Measurements from ENCODE around the gene IER2. TPM values are rescaled to one million over a fixed set of nuclear protein-coding genes. Genes with fewer than 3 reads are reported as not detected.
A peak's percentile ranks its signal among the peaks of the same experiment; 100 is the strongest.

IER2 gene
- total and polyA plus RNA-seq, 12 donors, result 7.4 to 121 (median 61.8) TPM

DNA sequence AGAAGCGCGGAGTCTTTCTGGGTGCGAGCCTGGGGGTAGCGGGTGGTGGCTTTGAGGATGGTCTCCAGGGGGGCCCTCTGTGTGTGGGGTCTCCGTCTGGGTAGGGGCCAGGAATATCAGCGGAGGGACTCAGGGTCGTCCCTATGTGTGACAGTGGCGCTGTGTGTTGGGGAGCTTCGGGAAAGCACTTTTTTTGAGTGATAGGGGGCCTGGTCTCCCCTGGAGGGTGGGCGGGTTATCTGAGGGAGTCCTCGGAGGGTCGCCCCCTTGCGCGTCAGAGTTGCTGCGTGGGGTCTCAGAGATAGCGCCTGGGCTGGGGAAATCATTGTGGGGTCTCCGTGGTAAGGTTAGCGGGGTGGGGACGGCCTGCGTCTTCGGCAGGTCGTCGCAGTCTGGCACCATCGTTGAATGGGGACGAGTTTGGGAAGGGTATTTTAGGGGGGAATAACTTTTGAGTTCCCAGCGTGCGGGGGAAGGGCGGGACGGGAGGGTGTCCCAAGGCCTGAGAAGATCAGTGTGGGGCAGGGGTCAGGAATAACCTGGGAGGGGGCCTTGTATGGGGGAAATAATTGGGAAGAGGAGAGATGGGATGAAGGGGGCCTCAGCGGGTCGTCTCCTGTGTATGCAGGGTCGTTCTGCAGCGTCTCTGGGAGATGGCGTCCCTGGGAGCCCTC is 857 bp downstream of the IER2 start:
- DNase-seq, result peak; percentile 44 to 77 (median 58)
- no peaks in the 10 kb centered on the region for H3K36me3 ChIP-seq (replicated peaks in 1 of 2)
- H3K27me3 ChIP-seq, result no peaks in the 10 kb centered on the region
- H3K4me1 ChIP-seq (replicated peaks in 1 of 2), result peaks cover 23 to 34% of the 10 kb centered on the region in 2 donors
- 0 to 2% (median 0%) methylated on average over 22 to 34 of the region's 34 CpGs for WGBS, 4 donors
- intact Hi-C loops (cut with DNase I), result no loop called here
- H3K4me3 ChIP-seq, result peak overlapping the region; percentile 44 to 88 (median 69)
- no peaks in the 10 kb centered on the region for H3K9me3 ChIP-seq (replicated peaks in 1 of 3)
- no peak for TF ChIP-seq POLR2A (IDR thresholded peaks at IDR 0.05)
- peak overlapping the region; percentile 97 to 100 (median 98) for H3K27ac ChIP-seq

DNA sequence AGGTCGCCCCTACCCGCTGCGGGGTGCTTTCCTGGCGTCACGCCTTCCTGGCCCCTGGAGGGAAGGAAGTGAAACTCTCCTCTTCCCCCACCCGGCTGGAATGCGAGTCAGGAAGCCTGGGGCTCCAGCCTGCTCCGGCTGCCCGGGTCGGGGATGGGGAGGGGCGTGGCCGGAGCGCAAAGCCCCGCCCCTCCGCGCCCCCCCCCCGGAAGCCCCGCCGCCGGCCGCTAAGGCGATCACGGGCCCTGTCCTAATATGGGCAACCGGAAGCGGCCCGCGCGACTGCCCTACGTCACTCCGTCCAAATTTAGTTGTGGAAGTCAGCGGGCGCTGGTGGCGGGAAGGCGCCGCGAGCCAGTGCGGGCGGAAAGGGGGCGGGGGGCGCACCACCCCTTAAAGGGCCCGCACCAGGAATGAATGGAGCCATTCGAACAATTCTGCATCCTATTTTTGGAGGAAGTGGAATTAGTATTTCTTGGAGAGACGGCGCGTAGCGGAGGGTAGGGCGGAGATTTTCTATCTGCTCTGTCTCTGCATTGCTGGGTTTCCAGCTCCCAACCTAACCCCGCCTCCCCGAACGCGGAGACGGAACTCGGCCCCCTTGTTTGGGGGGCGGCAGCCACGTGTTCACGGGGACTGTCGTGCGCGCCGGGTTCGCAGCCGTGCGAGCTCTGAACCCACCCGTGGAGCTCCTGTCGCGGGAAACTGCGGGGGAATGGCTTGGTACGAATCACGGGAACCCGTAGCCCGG is 1.6 kb downstream of the IER2 start:
- H3K27me3 ChIP-seq, result no peaks in the 10 kb centered on the region
- H3K4me3 ChIP-seq, result peak overlapping the region; percentile 35 to 88 (median 60)
- intact Hi-C loops (cut with DNase I), result no loop called here
- H3K9me3 ChIP-seq (replicated peaks in 1 of 3), result no peaks in the 10 kb centered on the region
- H3K4me1 ChIP-seq (replicated peaks in 1 of 2), result peaks cover 23 to 41% of the 10 kb centered on the region in 2 donors
- 0 to 2% (median 1%) methylated on average over 10 to 71 of the region's 71 CpGs for WGBS, 4 donors
- peak overlapping the region; percentile 98 to 100 (median 98) for H3K27ac ChIP-seq
- H3K36me3 ChIP-seq (replicated peaks in 1 of 2), result no peaks in the 10 kb centered on the region
- DNase-seq, result peak; percentile 97 to 99 (median 98)
- TF ChIP-seq, protein P1, sequence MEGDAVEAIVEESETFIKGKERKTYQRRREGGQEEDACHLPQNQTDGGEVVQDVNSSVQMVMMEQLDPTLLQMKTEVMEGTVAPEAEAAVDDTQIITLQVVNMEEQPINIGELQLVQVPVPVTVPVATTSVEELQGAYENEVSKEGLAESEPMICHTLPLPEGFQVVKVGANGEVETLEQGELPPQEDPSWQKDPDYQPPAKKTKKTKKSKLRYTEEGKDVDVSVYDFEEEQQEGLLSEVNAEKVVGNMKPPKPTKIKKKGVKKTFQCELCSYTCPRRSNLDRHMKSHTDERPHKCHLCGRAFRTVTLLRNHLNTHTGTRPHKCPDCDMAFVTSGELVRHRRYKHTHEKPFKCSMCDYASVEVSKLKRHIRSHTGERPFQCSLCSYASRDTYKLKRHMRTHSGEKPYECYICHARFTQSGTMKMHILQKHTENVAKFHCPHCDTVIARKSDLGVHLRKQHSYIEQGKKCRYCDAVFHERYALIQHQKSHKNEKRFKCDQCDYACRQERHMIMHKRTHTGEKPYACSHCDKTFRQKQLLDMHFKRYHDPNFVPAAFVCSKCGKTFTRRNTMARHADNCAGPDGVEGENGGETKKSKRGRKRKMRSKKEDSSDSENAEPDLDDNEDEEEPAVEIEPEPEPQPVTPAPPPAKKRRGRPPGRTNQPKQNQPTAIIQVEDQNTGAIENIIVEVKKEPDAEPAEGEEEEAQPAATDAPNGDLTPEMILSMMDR (IDR thresholded peaks at IDR 0.05), result peak in 2 of 6 experiments; percentile 1 to 10
- peak; percentile 98 to 99 for TF ChIP-seq POLR2A (IDR thresholded peaks at IDR 0.05)

DNA sequence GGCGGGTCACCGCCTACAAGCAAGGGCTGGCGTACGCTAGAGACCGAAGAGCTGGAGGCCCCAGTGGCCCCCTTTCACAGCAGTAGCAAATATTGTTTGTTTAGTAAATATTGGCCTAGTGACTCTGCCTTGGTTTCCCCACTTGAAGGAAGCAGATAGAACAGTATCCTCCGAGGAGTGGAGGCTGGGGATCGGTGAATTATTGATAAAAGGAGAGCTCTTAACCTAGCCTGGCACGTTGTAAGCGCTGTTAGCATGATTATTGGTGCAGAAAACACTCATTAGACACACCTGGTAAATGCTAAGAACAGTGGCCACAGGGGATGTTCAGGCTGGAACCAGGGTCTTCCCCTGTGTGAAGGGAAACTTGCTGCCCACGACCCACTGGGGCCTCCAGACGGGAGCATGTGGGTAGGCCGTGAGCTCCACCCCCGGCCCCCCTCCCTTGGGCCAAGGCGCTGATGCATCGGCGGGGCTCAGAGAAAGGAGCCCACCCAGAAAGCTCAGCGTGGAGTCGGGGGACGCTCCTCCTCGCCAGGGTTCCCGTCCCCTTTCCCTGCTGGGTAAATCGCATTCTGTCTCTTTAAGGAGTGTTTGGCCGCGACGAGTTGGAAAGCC is 2.3 kb downstream of the IER2 start:
- TF ChIP-seq POLR2A (IDR thresholded peaks at IDR 0.05), result peak in 1 of 2 donors; percentile 4
- TF ChIP-seq, protein P1 (IDR thresholded peaks at IDR 0.05), result no peak
- H3K9me3 ChIP-seq (replicated peaks in 1 of 3), result no peaks in the 10 kb centered on the region
- no peaks in the 10 kb centered on the region for H3K36me3 ChIP-seq (replicated peaks in 1 of 2)
- peak overlapping the region; percentile 35 to 88 (median 53) for H3K4me3 ChIP-seq
- 0 to 1% (median 1%) methylated on average over 11 to 25 of the region's 25 CpGs for WGBS, 4 donors
- intact Hi-C loops (cut with DNase I), result no loop called here
- no peaks in the 10 kb centered on the region for H3K27me3 ChIP-seq
- no peak for DNase-seq
- H3K4me1 ChIP-seq (replicated peaks in 1 of 2), result peaks cover 23 to 42% of the 10 kb centered on the region in 2 donors
- H3K27ac ChIP-seq, result peak overlapping the region; percentile 97 to 99 (median 98)

DNA sequence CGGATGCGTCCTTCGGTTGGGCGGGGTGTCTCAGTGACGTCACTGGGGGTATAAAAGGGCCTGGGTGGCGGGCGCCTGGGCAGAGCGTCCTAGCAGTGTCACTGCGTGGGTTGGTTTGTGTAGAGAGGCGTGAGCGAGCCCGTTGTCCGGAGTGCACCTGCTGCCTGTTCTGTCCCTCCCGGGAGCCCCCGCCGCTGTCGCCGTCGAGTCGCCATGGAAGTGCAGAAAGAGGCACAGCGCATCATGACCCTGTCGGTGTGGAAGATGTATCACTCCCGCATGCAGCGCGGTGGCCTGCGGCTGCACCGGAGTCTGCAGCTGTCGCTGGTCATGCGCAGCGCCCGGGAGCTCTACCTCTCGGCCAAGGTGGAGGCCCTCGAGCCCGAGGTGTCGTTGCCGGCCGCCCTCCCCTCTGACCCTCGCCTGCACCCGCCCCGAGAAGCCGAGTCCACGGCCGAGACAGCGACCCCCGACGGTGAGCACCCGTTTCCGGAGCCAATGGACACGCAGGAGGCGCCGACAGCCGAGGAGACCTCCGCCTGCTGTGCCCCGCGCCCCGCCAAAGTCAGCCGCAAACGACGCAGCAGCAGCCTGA is 2.9 kb downstream of the IER2 start:
- Histone ChIP-seq H3K27me3 (no peaks in the 10 kb centered on the region), H3K9me3 (replicated peaks in 1 of 3) (no peaks in the 10 kb centered on the region), H3K4me3 (peak overlapping the region; percentile 56 to 88 (median 76)), H3K36me3 (replicated peaks in 1 of 2) (no peaks in the 10 kb centered on the region), H3K27ac (peak overlapping the region; percentile 97 to 99 (median 98)), H3K4me1 (replicated peaks in 1 of 2) (peaks cover 23 to 40% of the 10 kb centered on the region in 2 donors)
- TF ChIP-seq POLR2A (IDR thresholded peaks at IDR 0.05), result peak; percentile 100
- TF ChIP-seq, protein P1 (IDR thresholded peaks at IDR 0.05), result peak in 3 of 6 experiments; percentile 19 to 30 (median 19)
- intact Hi-C loops (cut with DNase I), result no loop called here
- WGBS, 4 donors, result 0 to 3% (median 1%) methylated on average over 12 to 59 of the region's 59 CpGs; no CpG with 5 or more reads in 1 of the 4 donors
- DNase-seq, result peak; percentile 96 to 99 (median 97)

Measured in adrenal gland (tissue), 12 donors.